IPS-15b (cell line): Measurements from ENCODE around the gene DET1.

Experiments used
- H3K27me3 ChIP-seq: one replicate; pipeline ENCODE4 v1.6.1; 2013; ENCODE audit warnings: low read length; ENCODE audit not compliant: control insufficient read depth, insufficient read depth
- H3K36me3 ChIP-seq: one replicate; pipeline ENCODE4 v1.6.1; 2013; ENCODE audit warnings: low read length; ENCODE audit not compliant: control insufficient read depth, insufficient read depth
- H3K4me1 ChIP-seq: one replicate; pipeline ENCODE4 v1.6.1; 2013; ENCODE audit warnings: mild to moderate bottlenecking, low read length; ENCODE audit not compliant: control insufficient read depth, insufficient read depth
- H3K4me3 ChIP-seq: one replicate; pipeline ENCODE4 v1.5.1; 2013; ENCODE audit warnings: low read depth, low read length
- H3K9ac ChIP-seq: one replicate; pipeline ENCODE4 v1.6.1; 2013; ENCODE audit warnings: low read depth, mild to moderate bottlenecking, low read length
- H3K9me3 ChIP-seq: one replicate; pipeline ENCODE4 v1.6.1; 2013; ENCODE audit warnings: mild to moderate bottlenecking, low read length; ENCODE audit not compliant: control insufficient read depth, insufficient read depth

Gene DET1

GRCh38 chr15:88512601-88513000 is 33.9 kb downstream of the DET1 start:
- Histone ChIP-seq H3K27me3 (no peaks in the 10 kb centered on the region), H3K9me3 (no peaks in the 10 kb centered on the region), H3K9ac (no peak overlapping the region), H3K4me3 (no peak overlapping the region), H3K4me1 (no peaks in the 10 kb centered on the region), H3K36me3 (no peaks in the 10 kb centered on the region)

- H3K27me3 ChIP-seq, result no peaks in the 10 kb centered on the region
- H3K4me1 ChIP-seq, result no peaks in the 10 kb centered on the region
- no peak overlapping the region for H3K9ac ChIP-seq
- no peaks in the 10 kb centered on the region for H3K36me3 ChIP-seq
- H3K9me3 ChIP-seq, result no peaks in the 10 kb centered on the region
- no peak overlapping the region for H3K4me3 ChIP-seq
Measured at GRCh38 chr15:88512078-88512477, 34.4 kb downstream of the DET1 start.

GRCh38 chr15:88511161-88511560 is 35.3 kb downstream of the DET1 start:
- Histone ChIP-seq H3K9ac (no peak overlapping the region), H3K9me3 (no peaks in the 10 kb centered on the region), H3K27me3 (no peaks in the 10 kb centered on the region), H3K4me1 (no peaks in the 10 kb centered on the region), H3K36me3 (no peaks in the 10 kb centered on the region), H3K4me3 (no peak overlapping the region)

GRCh38 chr15:88509964-88510363 is 36.5 kb downstream of the DET1 start:
- H3K9ac ChIP-seq, result no peak overlapping the region
- peaks cover under 1% of the 10 kb centered on the region for H3K4me1 ChIP-seq
- H3K9me3 ChIP-seq, result no peaks in the 10 kb centered on the region
- H3K36me3 ChIP-seq, result no peaks in the 10 kb centered on the region
- no peaks in the 10 kb centered on the region for H3K27me3 ChIP-seq
- no peak overlapping the region for H3K4me3 ChIP-seq

- H3K9ac ChIP-seq, result no peak overlapping the region
- H3K4me1 ChIP-seq, result peaks cover 6% of the 10 kb centered on the region
- H3K27me3 ChIP-seq, result no peaks in the 10 kb centered on the region
- no peaks in the 10 kb centered on the region for H3K9me3 ChIP-seq
- H3K4me3 ChIP-seq, result no peak overlapping the region
- no peaks in the 10 kb centered on the region for H3K36me3 ChIP-seq
Measured at GRCh38 chr15:88509321-88509720, 37.2 kb downstream of the DET1 start.

GRCh38 chr15:88506628-88507027 is 39.9 kb downstream of the DET1 start:
- Histone ChIP-seq H3K36me3 (no peaks in the 10 kb centered on the region), H3K9me3 (no peaks in the 10 kb centered on the region), H3K9ac (no peak overlapping the region), H3K4me3 (no peak overlapping the region), H3K4me1 (peaks cover 10% of the 10 kb centered on the region), H3K27me3 (no peaks in the 10 kb centered on the region)

GRCh38 chr15:88505721-88506120 is 40.8 kb downstream of the DET1 start:
- no peaks in the 10 kb centered on the region for H3K27me3 ChIP-seq
- H3K4me1 ChIP-seq, result peaks cover 13% of the 10 kb centered on the region
- H3K9ac ChIP-seq, result no peak overlapping the region
- no peak overlapping the region for H3K4me3 ChIP-seq
- no peaks in the 10 kb centered on the region for H3K9me3 ChIP-seq
- H3K36me3 ChIP-seq, result no peaks in the 10 kb centered on the region

- Histone ChIP-seq H3K27me3 (no peaks in the 10 kb centered on the region), H3K9ac (no peak overlapping the region), H3K4me3 (no peak overlapping the region), H3K36me3 (no peaks in the 10 kb centered on the region), H3K9me3 (no peaks in the 10 kb centered on the region), H3K4me1 (peaks cover 14% of the 10 kb centered on the region)
Measured at GRCh38 chr15:88504445-88504844, 42.0 kb downstream of the DET1 start.

- Histone ChIP-seq H3K9ac (no peak overlapping the region), H3K4me3 (no peak overlapping the region), H3K9me3 (no peaks in the 10 kb centered on the region), H3K36me3 (peaks cover 6% of the 10 kb centered on the region), H3K27me3 (no peaks in the 10 kb centered on the region), H3K4me1 (peaks cover 5% of the 10 kb centered on the region)
Measured at GRCh38 chr15:88498996-88499395, 47.5 kb downstream of the DET1 start.

GRCh38 chr15:88497109-88497765 is 49.2 kb downstream of the DET1 start:
- Histone ChIP-seq H3K9ac (no peak overlapping the region), H3K4me3 (no peak overlapping the region), H3K27me3 (no peaks in the 10 kb centered on the region), H3K4me1 (peaks cover 4% of the 10 kb centered on the region), H3K9me3 (no peaks in the 10 kb centered on the region), H3K36me3 (peaks cover 6% of the 10 kb centered on the region)

- Histone ChIP-seq H3K36me3 (peaks cover 6% of the 10 kb centered on the region), H3K27me3 (no peaks in the 10 kb centered on the region), H3K9me3 (no peaks in the 10 kb centered on the region), H3K9ac (no peak overlapping the region), H3K4me1 (peaks cover 6% of the 10 kb centered on the region), H3K4me3 (no peak overlapping the region)
Measured at GRCh38 chr15:88493844-88494243, 52.6 kb downstream of the DET1 start.

GRCh38 chr15:88491158-88491557 is 55.3 kb downstream of the DET1 start:
- H3K36me3 ChIP-seq, result no peaks in the 10 kb centered on the region
- H3K27me3 ChIP-seq, result no peaks in the 10 kb centered on the region
- H3K9ac ChIP-seq, result no peak overlapping the region
- H3K9me3 ChIP-seq, result no peaks in the 10 kb centered on the region
- no peak overlapping the region for H3K4me3 ChIP-seq
- peaks cover 9% of the 10 kb centered on the region for H3K4me1 ChIP-seq
